Prostate gland (tissue), 2 donors: ENCODE data around the gene POLR3E.

Source experiments
- CTCF ChIP-seq, 4 experiments: fragments of 200-600 bp in 2 of 4; fragments of 450-650 bp in 2 of 4; sonication (generic) in 2 of 4; IDR thresholded peaks; 1 replicate in 3 of 4; 2 replicates in 1 of 4; pipeline ENCODE4 v1.5.1; 2016 to 2019; ENCODE audit warnings: antibody characterized with exemption in 4 of 4, mild to moderate bottlenecking in 2 of 4, moderate library complexity in 2 of 4
- POLR2AphosphoS5 ChIP-seq: sonication (generic); formaldehyde crosslinking; IDR thresholded peaks from one replicate; pipeline ENCODE4 v1.6.1; 2017; ENCODE audit warnings: antibody characterized with exemption

DNA sequence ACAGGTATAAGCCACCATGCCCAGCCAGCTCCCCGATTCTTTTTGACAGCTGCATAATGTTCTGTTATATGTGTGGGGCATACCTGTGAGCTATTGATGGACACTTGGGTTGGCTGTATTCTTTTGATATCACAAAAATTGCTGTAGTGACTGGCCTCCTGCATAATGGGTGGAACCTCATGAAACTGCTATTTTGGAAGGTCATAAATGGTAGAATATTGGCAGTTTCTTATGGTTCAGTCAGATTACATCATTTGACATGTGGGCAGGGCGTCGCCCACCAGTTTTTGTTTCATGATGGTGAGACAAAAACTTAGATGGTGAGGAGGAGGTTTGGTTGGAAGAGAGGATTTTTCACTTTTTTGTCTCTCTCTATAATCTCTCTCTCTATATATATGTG, 26.7 kb upstream of the POLR3E start:
- TF ChIP-seq CTCF (IDR thresholded peaks at IDR 0.05) (no peak), POLR2AphosphoS5 (no peak)
